HepG2 (cell line): Measurements from ENCODE around the gene CELF4. TPM values are rescaled to one million over a fixed set of nuclear protein-coding genes. Genes with fewer than 3 reads are reported as not detected.

Source experiments
- ATAC-seq: fragments of 200-7000 bp; cut with Tn5 transposase; 3 replicates; pipeline ENCODE4 v1.9.1; 2020; ENCODE audit warnings: mild to moderate bottlenecking, moderate library complexity
- BruUV-seq: library from RNA; stranded (reverse); fragments of 400-500 nt; replicated peaks from 2 replicates; lab custom pipeline; 2021; lab: Mats Ljungman, UMichigan
- CTCF ChIA-PET: fragments of 300-600 bp; formaldehyde crosslinking; extraction: SDS; loops from one replicate; lab custom pipeline; 2021; ENCODE audit warnings: low total read pairs, inconsistent platforms, low intra/inter-chr PET ratio; lab: Yijun Ruan, JAX
- POLR2A ChIA-PET: fragments of 350-600 bp; sonication (Branson Sonifier 250); formaldehyde crosslinking; loops from one replicate; lab custom pipeline; 2020; ENCODE audit warnings: antibody characterized with exemption, inconsistent platforms; lab: Yijun Ruan, JAX
- DNase-seq: peaks from one replicate; pipeline ENCODE4 v3.0.0-alpha.2; 2015; ENCODE audit warnings: low spot score
- FAIRE-seq: peaks from 3 replicates; lab custom pipeline; 2011; peaks lifted over from hg19 to GRCh38; lab: Jason Lieb, UNC
- H2AFZ ChIP-seq: one replicate; pipeline ENCODE4 v1.6.1; 2011; ENCODE audit warnings: low read length, inconsistent platforms
- H3K27ac ChIP-seq: fragments of 300-600 bp; 3 replicates; pipeline ENCODE4 v1.8.0; 2011; ENCODE audit warnings: mixed run types, mild to moderate bottlenecking, mixed read lengths, low read length, inconsistent platforms; ENCODE audit not compliant: insufficient read depth; ENCODE audit errors: extremely low read length
- H3K27me3 ChIP-seq, 2 experiments: fragments of 200-600 bp in 1 of 2; 2 replicates in 1 of 2; 3 replicates in 1 of 2; pipeline versions ENCODE4 v1.6.0 to v1.8.0; 2011; ENCODE audit warnings: low read length in 2 of 2, mild to moderate bottlenecking in 2 of 2, moderate library complexity in 2 of 2, inconsistent platforms in 1 of 2; ENCODE audit not compliant: insufficient read depth in 2 of 2, control insufficient read depth in 1 of 2
- H3K36me3 ChIP-seq, 2 experiments: fragments of 200-600 bp in 1 of 2; replicated peaks in 1 of 2; 2 replicates in 1 of 2; 3 replicates in 1 of 2; pipeline versions ENCODE4 v1.5.1 to v1.8.0; 2011; ENCODE audit warnings: low read length in 2 of 2, inconsistent platforms in 1 of 2; ENCODE audit not compliant: insufficient read depth in 2 of 2, control insufficient read depth in 1 of 2
- H3K4me1 ChIP-seq: 2 replicates; pipeline ENCODE4 v1.5.1; 2012; ENCODE audit warnings: low read length, inconsistent platforms; ENCODE audit not compliant: insufficient read depth
- H3K4me2 ChIP-seq: 2 replicates; pipeline ENCODE4 v1.6.0; 2011; ENCODE audit warnings: low read depth, low read length, inconsistent platforms
- H3K4me3 ChIP-seq, 3 experiments: fragments of 200-600 bp in 1 of 3; sonication (generic), shearing (Covaris generic) in 1 of 3; replicated peaks in 1 of 3; 2 replicates each; pipeline ENCODE4 v1.5.1; 2011 to 2016; ENCODE audit warnings: low read length in 3 of 3, inconsistent platforms in 2 of 3, low read depth in 2 of 3, mild to moderate bottlenecking in 2 of 3, control low read depth in 1 of 3, mixed read lengths in 1 of 3; ENCODE audit not compliant: insufficient read depth in 1 of 3
- H3K79me2 ChIP-seq: one replicate; pipeline ENCODE4 v1.6.1; 2011; ENCODE audit warnings: low read length, inconsistent platforms; ENCODE audit not compliant: insufficient read depth
- H3K9ac ChIP-seq: 2 replicates; pipeline ENCODE4 v1.6.0; 2011; ENCODE audit warnings: mild to moderate bottlenecking, low read depth, low read length, inconsistent platforms; ENCODE audit not compliant: insufficient read depth
- H3K9me3 ChIP-seq: 2 replicates; pipeline ENCODE4 v1.5.1; 2012; ENCODE audit warnings: mild to moderate bottlenecking, low read length
- H4K20me1 ChIP-seq: 2 replicates; pipeline ENCODE4 v1.6.0; 2011; ENCODE audit warnings: inconsistent platforms, mild to moderate bottlenecking, low read length, moderate library complexity; ENCODE audit not compliant: insufficient read depth
- CSRNP2 ChIP-seq: sonication (generic); formaldehyde crosslinking; conservative IDR thresholded peaks from 2 replicates; pipeline ENCODE4 v1.8.0; 2022; ENCODE audit warnings: low read depth, missing genetic modification reagents
- EEA1 ChIP-seq: sonication (generic); formaldehyde crosslinking; IDR thresholded peaks from 2 replicates; pipeline ENCODE4 v1.5.1; 2020; ENCODE audit warnings: mild to moderate bottlenecking, missing genetic modification reagents, borderline replicate concordance
- EZH2 ChIP-seq: conservative IDR thresholded peaks from 2 replicates; pipeline ENCODE4 v1.6.1; 2012; ENCODE audit warnings: mild to moderate bottlenecking, low read depth, low read length, moderate library complexity
- GATA4 ChIP-seq: sonication (generic); IDR thresholded peaks from 2 replicates; pipeline ENCODE4 v1.6.1; 2016; ENCODE audit warnings: antibody characterized with exemption, low read depth, borderline replicate concordance
- HHEX ChIP-seq: IDR thresholded peaks from 2 replicates; pipeline ENCODE4 v1.6.1; 2016; ENCODE audit warnings: control low read depth
- KDM2A ChIP-seq: sonication (generic); formaldehyde crosslinking; IDR thresholded peaks from 2 replicates; pipeline ENCODE4 v1.4.0; 2020; ENCODE audit warnings: low read depth, missing genetic modification reagents, borderline replicate concordance
- KDM3A ChIP-seq: IDR thresholded peaks from 2 replicates; pipeline ENCODE4 v1.6.1; 2018; ENCODE audit warnings: low read depth, missing compliant biosample characterization
- MAFG ChIP-seq: sonication (generic); formaldehyde crosslinking; IDR thresholded peaks from 2 replicates; pipeline ENCODE4 v1.5.1; 2020; ENCODE audit warnings: mild to moderate bottlenecking, missing genetic modification reagents
- MBD4 ChIP-seq: IDR thresholded peaks from 2 replicates; pipeline ENCODE4 v1.6.1; 2012; ENCODE audit warnings: low read length, inconsistent platforms, borderline replicate concordance
- MEIS2 ChIP-seq: sonication (generic); formaldehyde crosslinking; IDR thresholded peaks from 2 replicates; pipeline ENCODE4 v1.9.0; 2021; ENCODE audit warnings: mild to moderate bottlenecking, missing genetic modification reagents
- MLXIP ChIP-seq: sonication (generic); formaldehyde crosslinking; IDR thresholded peaks from 2 replicates; pipeline ENCODE4 v1.9.0; 2021; ENCODE audit warnings: missing genetic modification reagents, borderline replicate concordance
- PHF8 ChIP-seq: sonication (generic); formaldehyde crosslinking; IDR thresholded peaks from 2 replicates; pipeline ENCODE4 v1.5.0; 2020; ENCODE audit warnings: missing genetic modification reagents
- SKIL ChIP-seq: sonication (generic); formaldehyde crosslinking; IDR thresholded peaks from 2 replicates; pipeline ENCODE4 v1.8.0; 2022; ENCODE audit warnings: missing genetic modification reagents, mild to moderate bottlenecking, moderate library complexity, borderline replicate concordance
- SYNCRIP ChIP-seq: fragments of 200-400 bp; formaldehyde crosslinking; IDR thresholded peaks from 2 replicates; pipeline ENCODE4 v1.6.1; 2018; ENCODE audit warnings: mild to moderate bottlenecking, low read depth, low read length; ENCODE audit not compliant: insufficient read depth
- ZC3H13 ChIP-seq: sonication (generic); formaldehyde crosslinking; IDR thresholded peaks from 2 replicates; pipeline ENCODE4 v1.8.1; 2023; ENCODE audit warnings: mild to moderate bottlenecking, missing genetic modification reagents, moderate library complexity
- ZNF224 ChIP-seq: sonication (generic); formaldehyde crosslinking; IDR thresholded peaks from 2 replicates; pipeline ENCODE4 v1.5.0; 2020; ENCODE audit warnings: mild to moderate bottlenecking, missing genetic modification reagents
- ZNF225 ChIP-seq: sonication (generic); formaldehyde crosslinking; IDR thresholded peaks from 2 replicates; pipeline ENCODE4 v1.4.0; 2020; ENCODE audit warnings: mild to moderate bottlenecking, missing genetic modification reagents
- ZNF563 ChIP-seq: sonication (generic); formaldehyde crosslinking; IDR thresholded peaks from 2 replicates; pipeline ENCODE4 v1.8.0; 2022; ENCODE audit warnings: mild to moderate bottlenecking, moderate library complexity, missing genetic modification reagents
- ZNF672 ChIP-seq: sonication (generic); formaldehyde crosslinking; IDR thresholded peaks from 2 replicates; pipeline ENCODE4 v1.8.1; 2022; ENCODE audit warnings: missing genetic modification reagents
- ZNF772 ChIP-seq: sonication (generic); formaldehyde crosslinking; IDR thresholded peaks from 2 replicates; pipeline ENCODE4 v1.5.0; 2020; ENCODE audit warnings: mild to moderate bottlenecking, missing genetic modification reagents
- WGBS: methylation state at CpG from one replicate; pipeline ENCODE4 v1.1.6; 2017; ENCODE audit warnings: low lambda C conversion rate; 5-methylcytosine and 5-hydroxymethylcytosine counted together
- in situ Hi-C: cut with HindIII; loops from 2 replicates; pipeline ENCODE4 v1.10.0; 2017; ENCODE audit warnings: low pct_unique_long_range_greater_than_20kb; ENCODE audit not compliant: extremely low pct_ligation_motif_present
- intact Hi-C: fragments of 100-400 bp; cut with micrococcal nuclease; formaldehyde crosslinking; loops from one replicate; pipeline ENCODE4 v1.10.0; 2022; ENCODE audit not compliant: unreplicated experiment
- polyA plus RNA-seq, 8 experiments: library from polyadenylated mRNA; depleted of rRNA in 3 of 8; stranded (reverse) in 7 of 8; unstranded in 1 of 8; fragments of >200 nt; fragmentation: Illumina TruSeq in 4 of 8; extraction: Trizol in 4 of 8; gene quantifications; 2 replicates each; pipeline versions ENCODE4 v1.2.1 to v1.2.3, GENCODE V29; 2011 to 2016; ENCODE audit warnings: low read depth in 4 of 8, missing spikeins in 1 of 8, mixed read lengths in 1 of 8; ENCODE audit not compliant: insufficient read depth in 1 of 8
- total RNA-seq, 5 experiments: library from RNA; depleted of rRNA; stranded (reverse); fragments of >200 nt; fragmentation: Illumina TruSeq; extraction: Trizol; gene quantifications; 2 replicates each; pipeline ENCODE4 v1.2.3, GENCODE V29; 2016; ENCODE audit warnings: low read depth in 1 of 5

Gene CELF4
- total and polyA plus RNA-seq, 2 of the 13 experiments (the other 11 are each of a cell fraction or from before 2014, with no cell fraction given): not detected

- H3K9me3 ChIP-seq: no peaks in the 10 kb centered on the region
- DNase-seq (no peak), FAIRE-seq (no peak), ATAC-seq (no peak)
- in situ Hi-C loops (no loop called here), intact Hi-C loops (no loop called here)
- no peaks in the 10 kb centered on the region for H3K36me3 ChIP-seq
- no peak overlapping the region for H3K4me3 ChIP-seq
- ChIA-PET CTCF (no interaction called here), POLR2A (no interaction called here)
- H3K27me3 ChIP-seq: peaks cover 0 to 18% of the 10 kb centered on the region in 2 experiments; a peak in 2 of 5 replicates
- TF ChIP-seq GATA4 (no peak), MEIS2 (CRISPR knock-in tag) (no peak), MLXIP (no peak), CSRNP2 (CRISPR knock-in tag) (no peak), HHEX (CRISPR knock-in tag) (no peak), EZH2 (no peak), KDM2A (no peak), ZNF225 (CRISPR knock-in tag) (no peak), SYNCRIP (no peak), EEA1 (CRISPR knock-in tag) (no peak), ZNF772 (no peak), MBD4 (no peak), PHF8 (CRISPR knock-in tag) (no peak), ZNF672 (no peak), ZNF224 (CRISPR knock-in tag) (no peak), KDM3A (CRISPR knock-in tag) (no peak), ZC3H13 (CRISPR knock-in tag) (no peak), MAFG (CRISPR knock-in tag) (no peak), SKIL (CRISPR knock-in tag) (no peak), ZNF563 (CRISPR knock-in tag) (no peak)
- no peaks in the 10 kb centered on the region for H3K4me1 ChIP-seq
- H3K79me2 ChIP-seq: no peaks in the 10 kb centered on the region
- no peaks in the 10 kb centered on the region for H4K20me1 ChIP-seq
- no peak overlapping the region for H3K27ac ChIP-seq
- H3K9ac ChIP-seq: no peak overlapping the region
- no peak overlapping the region for H2AFZ ChIP-seq
- BruUV-seq: no TSS peak
- no peak overlapping the region for H3K4me2 ChIP-seq
- 41% methylated on average over 1 of the region's 1 CpG for WGBS
Measured at GRCh38 chr18:37509600-37509999, 56.0 kb downstream of the CELF4 start.
